ENCODE data around the gene PREX1.

PREX1 gene

DNA sequence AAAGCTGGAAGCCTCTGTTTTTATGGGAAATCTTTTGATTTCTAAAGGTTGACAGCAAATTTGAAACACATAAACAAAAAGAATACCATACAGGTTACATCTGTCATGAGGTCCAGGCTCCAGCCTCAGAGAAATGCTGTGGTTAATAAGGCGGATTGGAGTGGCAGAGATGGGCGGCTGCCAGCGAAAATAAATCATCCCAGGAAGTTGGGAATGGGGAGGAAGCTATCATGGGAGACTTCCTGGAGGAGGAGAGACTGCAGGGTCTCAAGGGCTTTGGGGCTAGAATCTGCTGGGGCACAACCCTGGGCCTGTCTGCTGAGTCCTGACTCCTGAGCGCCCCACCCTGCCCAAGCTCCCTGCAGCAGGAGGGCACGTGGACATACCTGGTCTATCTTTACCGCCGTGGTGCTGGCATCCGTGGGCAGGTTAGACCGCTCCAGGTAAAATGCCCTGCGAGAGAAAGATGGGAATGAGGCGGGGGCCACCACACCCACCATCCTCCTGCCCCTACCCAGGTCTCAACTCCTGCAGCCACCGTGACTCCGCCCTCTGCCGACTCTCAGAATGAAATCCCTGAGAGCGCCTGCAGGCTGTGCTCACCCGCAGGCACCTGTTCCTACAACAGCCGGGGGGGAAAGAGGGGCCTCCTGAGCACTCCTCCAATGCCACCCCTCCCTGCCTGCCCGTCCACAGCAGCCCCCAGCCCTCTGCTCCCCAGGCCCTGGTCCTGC, 197.3 kb downstream of the PREX1 start:
- H3K4me3 ChIP-seq, result no peak overlapping the region
- H3K4me2 ChIP-seq, result peak overlapping the region; percentile 73 to 95 (median 88); a peak in 21 of 22 replicates
- H3K27ac ChIP-seq, result peak overlapping the region in 7 of 11 experiments; percentile 28 to 92 (median 89); a peak in 11 of 22 replicates
- H3K9ac ChIP-seq, result peak overlapping the region in 5 of 11 experiments; percentile 13 to 83 (median 78); a peak in 9 of 22 replicates
- H3K36me3 ChIP-seq, result peaks cover 0 to 90% (median 28%) of the 10 kb centered on the region in 11 experiments; a peak in 13 of 22 replicates
- no peaks in the 10 kb centered on the region for H3K9me3 ChIP-seq (replicated peaks in 1 of 11)
- H3K27me3 ChIP-seq, result no peaks in the 10 kb centered on the region
- H3K4me1 ChIP-seq, result peaks cover 71 to 86% (median 82%) of the 10 kb centered on the region in 10 experiments
- no peak for TF ChIP-seq Cebpa-rat (IDR thresholded peaks at IDR 0.05)
- peaks cover 0 to 92% (median 0%) of the 10 kb centered on the region in 11 experiments; a peak in 6 of 22 replicates for H4K20me1 ChIP-seq

DNA sequence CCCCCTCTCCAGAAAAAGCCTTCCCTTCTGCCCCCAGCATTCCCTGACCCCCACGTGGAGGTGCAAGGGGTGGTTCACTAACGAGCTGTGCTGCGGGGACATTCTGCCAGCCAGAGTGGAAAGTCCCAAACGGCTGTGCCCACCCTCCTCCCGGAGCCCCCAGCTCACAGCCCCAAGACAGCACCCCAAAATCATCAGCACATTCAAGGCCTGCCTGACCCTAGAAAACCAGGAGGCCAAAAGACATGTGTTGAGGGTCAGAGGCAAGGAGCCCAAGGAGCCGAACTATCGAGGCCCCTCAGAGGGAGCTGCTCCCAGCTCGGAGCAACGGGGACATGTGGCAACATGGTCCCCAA, 197.9 kb downstream of the PREX1 start:
- TF ChIP-seq Cebpa-rat (IDR thresholded peaks at IDR 0.05), result no peak
- Histone ChIP-seq H4K20me1 (peaks cover 0 to 91% (median 0%) of the 10 kb centered on the region in 11 experiments; a peak in 5 of 22 replicates), H3K9me3 (replicated peaks in 1 of 11) (no peaks in the 10 kb centered on the region), H3K36me3 (peaks cover 0 to 90% (median 27%) of the 10 kb centered on the region in 11 experiments; a peak in 13 of 22 replicates), H3K9ac (peak overlapping the region in 5 of 11 experiments; percentile 13 to 83 (median 78); a peak in 9 of 22 replicates), H3K27me3 (no peaks in the 10 kb centered on the region), H3K4me3 (no peak overlapping the region), H3K4me1 (peaks cover 74 to 87% (median 82%) of the 10 kb centered on the region in 10 experiments), H3K4me2 (peak overlapping the region; percentile 73 to 95 (median 88)), H3K27ac (peak overlapping the region in 7 of 11 experiments; percentile 80 to 92 (median 89); a peak in 12 of 22 replicates)

DNA sequence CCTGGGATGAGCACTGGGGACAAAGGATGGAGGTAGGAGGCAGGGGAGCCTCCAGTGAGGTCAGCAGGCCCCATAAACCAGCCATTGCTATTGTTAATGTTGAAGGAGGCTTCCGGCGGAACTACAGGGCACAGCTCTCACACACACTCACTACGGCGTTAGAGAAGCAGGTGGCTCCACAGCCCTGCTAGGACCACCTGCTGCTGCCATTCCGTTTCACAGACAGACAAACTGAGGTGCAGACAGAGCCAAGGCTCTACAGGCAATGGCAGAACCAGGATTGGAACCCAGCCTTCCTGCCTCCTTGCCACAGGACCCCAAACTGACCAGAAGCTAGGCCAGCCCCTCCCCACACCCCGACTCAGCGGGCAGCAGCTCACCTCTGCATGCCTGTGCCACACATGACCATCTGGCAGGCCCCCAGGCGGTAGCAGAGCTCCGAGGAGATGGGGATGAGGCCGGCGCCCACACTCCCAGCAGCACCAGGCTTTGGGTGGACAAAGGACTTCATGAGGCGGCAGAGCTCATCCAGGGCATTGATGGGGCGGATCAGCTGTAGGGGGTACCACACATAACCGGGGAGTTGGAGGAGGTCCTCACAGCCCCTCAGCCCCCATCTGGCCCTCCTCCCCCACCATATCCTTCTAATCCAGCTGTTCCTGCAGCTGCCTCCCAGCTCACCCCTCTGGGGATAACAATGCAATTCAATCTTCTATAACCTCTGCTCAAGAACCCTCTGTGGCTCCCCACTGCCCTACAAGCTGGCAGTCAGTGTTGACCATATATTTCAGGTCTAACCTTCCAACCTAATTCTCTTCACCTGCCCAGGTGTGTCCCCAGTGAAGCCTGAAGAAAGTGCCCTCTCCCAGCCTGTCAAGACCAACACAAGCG, 198.5 kb downstream of the PREX1 start:
- peaks cover 0 to 90% (median 0%) of the 10 kb centered on the region in 11 experiments; a peak in 5 of 22 replicates for H4K20me1 ChIP-seq
- peak overlapping the region in 10 of 11 experiments; percentile 30 to 92 (median 84); a peak in 18 of 22 replicates for H3K27ac ChIP-seq
- H3K36me3 ChIP-seq, result peaks cover 0 to 90% (median 21%) of the 10 kb centered on the region in 11 experiments; a peak in 13 of 22 replicates

DNA sequence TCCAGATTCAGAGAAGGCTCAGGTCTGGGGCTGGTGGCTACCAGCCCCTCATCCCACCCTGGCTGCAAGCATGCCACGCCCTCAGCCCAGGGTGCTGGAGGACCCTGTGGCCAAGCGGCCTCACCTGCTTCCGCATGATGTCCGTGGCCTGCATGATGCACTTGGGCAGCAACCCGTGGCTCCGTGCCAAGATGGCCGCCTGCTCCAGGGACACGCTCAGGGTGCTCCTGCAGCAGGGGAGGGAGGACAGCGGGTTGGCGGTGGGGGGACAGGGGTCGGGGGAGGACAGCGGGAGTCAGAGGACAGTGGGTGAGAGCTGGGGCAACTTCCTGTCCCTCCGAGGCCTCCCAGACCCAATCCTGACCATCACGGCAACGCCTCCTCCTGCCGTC, 200.1 kb downstream of the PREX1 start:
- Histone ChIP-seq H3K9me3 (replicated peaks in 1 of 11) (no peaks in the 10 kb centered on the region), H3K4me2 (peak overlapping the region; percentile 73 to 95 (median 88)), H3K4me1 (peaks cover 90 to 100% (median 100%) of the 10 kb centered on the region in 10 experiments), H3K4me3 (peak overlapping the region in 2 of 10 experiments; percentile 16 to 21; a peak in 2 of 20 replicates), H3K27me3 (no peaks in the 10 kb centered on the region), H4K20me1 (peaks cover 0 to 76% (median 0%) of the 10 kb centered on the region in 11 experiments; a peak in 5 of 22 replicates), H3K9ac (peak overlapping the region in 10 of 11 experiments; percentile 64 to 83 (median 73); a peak in 17 of 22 replicates), H3K36me3 (peaks cover 0 to 86% (median 20%) of the 10 kb centered on the region in 11 experiments; a peak in 13 of 22 replicates), H3K27ac (peak overlapping the region; percentile 29 to 92 (median 81); a peak in 21 of 22 replicates)
- no peak for TF ChIP-seq Cebpa-rat (IDR thresholded peaks at IDR 0.05)

More for the DNA sequence above, 198.5 kb downstream of the PREX1 start:
- TF ChIP-seq Cebpa-rat (IDR thresholded peaks at IDR 0.05), result no peak
- Histone ChIP-seq H3K9me3 (replicated peaks in 1 of 11) (no peaks in the 10 kb centered on the region), H3K9ac (peak overlapping the region in 10 of 11 experiments; percentile 6 to 83 (median 72); a peak in 18 of 22 replicates), H3K27me3 (no peaks in the 10 kb centered on the region), H3K4me3 (no peak overlapping the region), H3K4me2 (peak overlapping the region; percentile 73 to 95 (median 88)), H3K4me1 (peaks cover 81 to 93% (median 88%) of the 10 kb centered on the region in 10 experiments)

DNA sequence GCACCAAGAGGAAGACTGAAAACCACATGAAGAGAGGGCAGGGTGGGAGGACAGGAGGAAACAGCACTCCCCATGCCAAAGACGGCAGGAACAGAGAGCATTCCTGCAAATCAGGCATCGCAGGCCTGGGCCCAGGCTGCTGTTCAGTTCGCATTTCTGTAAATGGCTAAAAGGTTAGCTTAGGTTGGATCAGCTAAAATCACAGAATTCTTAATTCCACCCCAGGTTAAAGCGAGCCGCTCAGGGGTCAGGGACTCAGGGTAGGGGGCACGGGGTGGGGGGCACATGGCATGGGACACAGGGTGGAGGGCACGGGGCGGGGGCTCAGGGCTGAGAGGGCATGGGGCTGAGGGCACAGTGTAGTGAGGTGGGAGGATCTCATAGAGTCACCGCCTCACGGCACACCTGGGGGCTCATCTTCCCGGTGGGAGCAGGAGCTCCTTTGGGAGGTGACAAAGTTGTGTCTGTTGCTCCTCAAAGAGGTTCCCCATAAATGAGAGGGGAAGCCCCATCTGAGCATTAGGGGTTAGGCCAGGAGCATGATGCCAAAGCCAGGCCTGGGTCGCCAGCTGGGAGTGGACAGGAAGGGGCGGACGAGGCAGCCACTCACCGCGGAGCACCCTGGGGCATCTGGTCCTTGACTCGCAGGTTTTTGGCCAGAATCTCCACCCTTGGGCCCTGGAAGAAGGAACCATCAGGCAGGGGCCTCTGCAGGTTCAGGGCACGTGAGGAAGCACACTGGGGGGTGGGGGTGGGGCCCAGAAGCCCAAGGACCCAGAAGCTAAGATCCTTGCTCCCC, 200.7 kb downstream of the PREX1 start:
- peak in 1 of 11 experiments; percentile 9; a peak in 4 of 22 replicates for TF ChIP-seq Cebpa-rat (IDR thresholded peaks at IDR 0.05)
- H3K4me1 ChIP-seq, result peaks cover 90 to 100% (median 100%) of the 10 kb centered on the region in 10 experiments
- H3K9ac ChIP-seq, result peak overlapping the region; percentile 49 to 83 (median 73); a peak in 20 of 22 replicates
- peak overlapping the region in 3 of 10 experiments; percentile 1 to 21 (median 16); a peak in 4 of 20 replicates for H3K4me3 ChIP-seq
- H3K27ac ChIP-seq, result peak overlapping the region; percentile 29 to 92 (median 81); a peak in 21 of 22 replicates
- peak overlapping the region; percentile 73 to 95 (median 88) for H3K4me2 ChIP-seq
- no peaks in the 10 kb centered on the region for H3K9me3 ChIP-seq (replicated peaks in 1 of 11)
- H4K20me1 ChIP-seq, result peaks cover 0 to 70% (median 0%) of the 10 kb centered on the region in 11 experiments; a peak in 5 of 22 replicates
- no peaks in the 10 kb centered on the region for H3K27me3 ChIP-seq
- H3K36me3 ChIP-seq, result peaks cover 0 to 80% (median 17%) of the 10 kb centered on the region in 11 experiments; a peak in 13 of 22 replicates

DNA sequence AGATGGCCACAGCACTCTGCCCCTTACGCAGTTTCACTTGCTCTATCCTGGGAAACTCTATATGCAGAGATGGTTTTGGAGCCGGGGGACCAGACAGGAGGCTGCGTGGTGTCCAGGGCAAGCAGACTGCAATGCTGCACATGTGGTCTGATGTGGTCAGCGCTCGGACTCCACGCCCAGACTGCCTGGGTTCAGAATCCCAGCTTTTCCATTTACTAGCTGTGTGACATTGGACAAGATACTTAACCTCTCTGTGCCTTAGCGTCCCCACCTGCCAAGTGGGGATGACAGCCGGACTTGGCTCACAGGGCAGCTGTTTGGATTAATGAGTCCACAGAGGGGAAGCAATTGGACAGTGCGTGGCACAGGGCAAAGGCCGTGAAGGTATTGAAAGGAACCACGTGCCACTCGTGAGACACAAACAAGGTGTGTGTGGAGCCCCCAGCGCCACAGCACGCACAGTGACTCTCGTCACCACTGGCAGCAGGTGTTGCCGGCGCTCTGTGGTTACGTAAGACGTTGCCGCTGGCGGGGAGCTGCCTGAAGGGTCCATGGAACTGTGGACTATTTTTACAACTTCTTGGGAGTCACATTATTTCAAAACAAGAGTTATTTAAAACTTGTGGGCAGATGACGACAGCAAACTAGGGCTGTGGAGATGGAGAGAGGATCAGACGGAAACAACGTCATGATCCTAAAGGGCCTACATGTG, 201.4 kb downstream of the PREX1 start:
- Histone ChIP-seq H3K4me3 (peak overlapping the region in 2 of 10 experiments; percentile 1 to 16; a peak in 3 of 20 replicates), H3K9me3 (replicated peaks in 1 of 11) (no peaks in the 10 kb centered on the region), H3K27me3 (no peaks in the 10 kb centered on the region), H3K4me2 (peak overlapping the region; percentile 73 to 95 (median 88)), H3K36me3 (peaks cover 0 to 72% (median 12%) of the 10 kb centered on the region in 11 experiments; a peak in 12 of 22 replicates), H4K20me1 (peaks cover 0 to 63% (median 0%) of the 10 kb centered on the region in 11 experiments; a peak in 4 of 22 replicates), H3K27ac (peak overlapping the region; percentile 34 to 92 (median 81); a peak in 21 of 22 replicates), H3K9ac (peak overlapping the region; percentile 7 to 83 (median 73); a peak in 20 of 22 replicates), H3K4me1 (peaks cover 93 to 100% (median 100%) of the 10 kb centered on the region in 10 experiments)
- TF ChIP-seq Cebpa-rat (IDR thresholded peaks at IDR 0.05), result peak; percentile 36 to 98 (median 80); a peak in 19 of 22 replicates
